ENCODE measurements around the gene BRI3. TPM values are rescaled to one million over a fixed set of nuclear protein-coding genes. Genes with fewer than 3 reads are reported as not detected.

The BRI3 gene
- total RNA-seq, 2 experiments from 2014 or later: 44.9 to 47.6 TPM

GRCh38 chr7:98276241-98276761, 5.2 kb upstream of the BRI3 start:
- ATAC-seq (no peak), DNase-seq (no peak)
- CTCF ChIA-PET: no interaction called here
- no peak overlapping the region for H3K4me3 Mint-ChIP-seq
- TF ChIP-seq, protein P1, sequence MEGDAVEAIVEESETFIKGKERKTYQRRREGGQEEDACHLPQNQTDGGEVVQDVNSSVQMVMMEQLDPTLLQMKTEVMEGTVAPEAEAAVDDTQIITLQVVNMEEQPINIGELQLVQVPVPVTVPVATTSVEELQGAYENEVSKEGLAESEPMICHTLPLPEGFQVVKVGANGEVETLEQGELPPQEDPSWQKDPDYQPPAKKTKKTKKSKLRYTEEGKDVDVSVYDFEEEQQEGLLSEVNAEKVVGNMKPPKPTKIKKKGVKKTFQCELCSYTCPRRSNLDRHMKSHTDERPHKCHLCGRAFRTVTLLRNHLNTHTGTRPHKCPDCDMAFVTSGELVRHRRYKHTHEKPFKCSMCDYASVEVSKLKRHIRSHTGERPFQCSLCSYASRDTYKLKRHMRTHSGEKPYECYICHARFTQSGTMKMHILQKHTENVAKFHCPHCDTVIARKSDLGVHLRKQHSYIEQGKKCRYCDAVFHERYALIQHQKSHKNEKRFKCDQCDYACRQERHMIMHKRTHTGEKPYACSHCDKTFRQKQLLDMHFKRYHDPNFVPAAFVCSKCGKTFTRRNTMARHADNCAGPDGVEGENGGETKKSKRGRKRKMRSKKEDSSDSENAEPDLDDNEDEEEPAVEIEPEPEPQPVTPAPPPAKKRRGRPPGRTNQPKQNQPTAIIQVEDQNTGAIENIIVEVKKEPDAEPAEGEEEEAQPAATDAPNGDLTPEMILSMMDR (IDR thresholded peaks at IDR 0.05): no peak
- no peaks in the 10 kb centered on the region for H3K36me3 Mint-ChIP-seq (ENCODE audit: low read depth)
- peaks cover 2% of the 10 kb centered on the region for H3K4me1 Mint-ChIP-seq (ENCODE audit: low read depth)
- H3K27ac Mint-ChIP-seq: no peak overlapping the region
- no peaks in the 10 kb centered on the region for H3K9me3 Mint-ChIP-seq
- intact Hi-C loops (cut with micrococcal nuclease): no loop called here
- POLR2A ChIA-PET: no interaction called here
- no peaks in the 10 kb centered on the region for H3K27me3 Mint-ChIP-seq

DNA sequence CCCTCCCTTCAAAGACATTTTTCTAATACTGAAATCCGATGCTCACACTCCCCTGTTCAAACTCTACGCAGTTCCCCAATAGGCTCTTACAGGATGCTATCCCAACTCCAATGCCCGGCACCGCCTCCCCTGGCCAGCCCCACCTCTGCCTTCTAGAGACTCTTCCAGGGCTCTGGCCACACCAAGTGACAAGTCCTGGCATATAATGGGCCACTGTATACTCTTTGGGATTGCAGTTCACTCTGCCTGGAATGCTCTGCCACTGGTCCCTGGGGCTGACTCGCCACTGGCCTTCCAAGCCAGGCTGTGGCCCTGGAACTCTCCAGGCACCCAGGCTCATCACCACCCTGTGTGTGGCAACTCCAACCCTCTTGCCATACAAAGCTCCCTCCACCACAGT, 3.1 kb upstream of the BRI3 start:
- TF ChIP-seq, protein P1 (IDR thresholded peaks at IDR 0.05): no peak
- Mint-ChIP-seq H3K27ac (no peak overlapping the region), H3K27me3 (no peaks in the 10 kb centered on the region), H3K36me3 (ENCODE audit: low read depth) (peaks cover 8% of the 10 kb centered on the region), H3K4me1 (ENCODE audit: low read depth) (peaks cover 12% of the 10 kb centered on the region), H3K9me3 (no peaks in the 10 kb centered on the region), H3K4me3 (no peak overlapping the region)
- no peak for ATAC-seq
- intact Hi-C loops (cut with micrococcal nuclease): no loop called here
- ChIA-PET CTCF (interaction anchor here (0.8 kb wide), 1 partner anchor 191 kb away, joined by 4 read pairs; no protein-coding TSS in a partner anchor), POLR2A (interaction anchor here (0.8 to 0.9 kb wide), 2 partner anchors 14 to 654 kb away, joined by 3 read pairs; no protein-coding TSS in a partner anchor)
- no peak for DNase-seq

DNA sequence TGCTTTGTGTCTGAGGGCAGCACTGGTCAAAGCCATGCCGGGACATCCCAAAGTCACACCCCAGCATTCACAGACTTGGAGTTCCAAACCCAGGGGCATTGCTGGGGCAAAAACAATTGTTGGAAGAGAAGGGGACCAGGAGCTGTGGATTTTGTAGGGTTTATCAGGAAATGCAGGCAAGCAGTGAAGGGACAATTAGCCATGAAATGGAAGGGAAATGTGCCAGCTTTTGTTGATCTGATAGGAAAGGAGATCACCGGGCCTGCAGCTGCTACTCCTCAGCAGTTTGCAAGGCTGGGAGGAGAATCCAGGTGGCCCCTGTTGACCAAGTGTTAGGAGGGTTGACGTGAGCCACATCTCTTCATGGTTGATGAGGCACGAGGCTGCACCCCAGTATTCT, 2.5 kb upstream of the BRI3 start:
- POLR2A ChIA-PET: interaction anchor here (0.9 kb wide), 1 partner anchor 15 kb away, joined by 3 read pairs; no protein-coding TSS in a partner anchor
- Mint-ChIP-seq H3K4me1 (ENCODE audit: low read depth) (peaks cover 16% of the 10 kb centered on the region), H3K36me3 (ENCODE audit: low read depth) (peaks cover 8% of the 10 kb centered on the region), H3K27me3 (no peaks in the 10 kb centered on the region), H3K4me3 (no peak overlapping the region), H3K9me3 (no peaks in the 10 kb centered on the region), H3K27ac (no peak overlapping the region)
- CTCF ChIA-PET: interaction anchor here (0.8 kb wide), 1 partner anchor 192 kb away, joined by 4 read pairs; no protein-coding TSS in a partner anchor
- ATAC-seq (no peak), DNase-seq (no peak)
- intact Hi-C loops (cut with micrococcal nuclease): no loop called here
- TF ChIP-seq, protein P1 (IDR thresholded peaks at IDR 0.05): no peak

GRCh38 chr7:98280296-98280695, 1.2 kb upstream of the BRI3 start:
- Mint-ChIP-seq H3K27ac (no peak overlapping the region), H3K4me3 (peak overlapping the region; percentile 74), H3K4me1 (ENCODE audit: low read depth) (peaks cover 29% of the 10 kb centered on the region), H3K36me3 (ENCODE audit: low read depth) (peaks cover 8% of the 10 kb centered on the region), H3K27me3 (no peaks in the 10 kb centered on the region), H3K9me3 (no peaks in the 10 kb centered on the region)
- ChIA-PET CTCF (interaction anchor here (0.8 to 1.5 kb wide), 3 partner anchors 9 to 78 kb away, joined by 3 to 4 read pairs (median 4); no protein-coding TSS in a partner anchor), POLR2A (interaction anchor here (1.1 kb wide), 1 partner anchor 15 kb away, joined by 3 read pairs; no protein-coding TSS in a partner anchor)
- TF ChIP-seq, protein P1 (IDR thresholded peaks at IDR 0.05): no peak
- intact Hi-C loops (cut with micrococcal nuclease): no loop called here
- DNase-seq (no peak), ATAC-seq (no peak)

DNA sequence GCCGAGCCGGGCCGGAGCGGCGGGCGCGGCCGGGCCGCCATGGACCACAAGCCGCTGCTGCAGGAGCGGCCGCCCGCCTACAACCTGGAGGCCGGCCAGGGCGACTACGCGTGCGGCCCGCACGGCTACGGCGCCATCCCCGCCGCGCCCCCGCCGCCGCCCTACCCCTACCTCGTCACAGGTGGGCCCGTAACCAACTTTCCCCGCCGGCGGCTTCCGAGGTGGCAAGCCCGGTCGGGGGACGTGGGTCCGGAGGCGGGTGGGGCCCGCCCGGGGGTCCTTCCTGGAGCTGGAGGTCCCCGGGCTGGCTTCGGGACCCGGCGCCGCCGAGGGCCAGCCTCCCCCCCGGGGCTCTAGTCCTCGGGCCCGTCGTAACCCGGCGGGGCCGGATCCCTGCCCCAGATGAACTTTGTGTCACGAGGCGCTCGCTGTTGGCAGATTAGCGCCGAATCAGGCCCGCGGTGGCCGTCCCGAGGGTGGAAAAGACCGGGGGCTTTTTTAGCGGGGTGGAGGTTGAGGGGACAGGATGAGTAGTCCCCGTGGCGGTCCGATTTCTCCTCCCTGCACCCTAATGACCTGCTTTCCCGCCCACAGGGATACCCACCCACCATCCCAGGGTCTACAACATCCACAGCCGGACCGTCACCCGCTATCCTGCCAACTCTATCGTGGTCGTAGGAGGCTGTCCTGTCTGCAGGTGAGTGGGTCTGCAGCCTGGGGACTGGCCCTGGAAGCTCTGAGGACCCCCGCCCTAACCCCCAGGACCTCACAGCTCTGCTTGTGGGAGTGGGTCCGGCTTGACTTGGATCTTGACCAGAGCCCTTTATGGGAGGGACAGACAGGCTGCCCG, 496 bp downstream of the BRI3 start:
- peak overlapping the region; percentile 73 for H3K27ac Mint-ChIP-seq
- no peaks in the 10 kb centered on the region for H3K27me3 Mint-ChIP-seq
- DNase-seq (peak; percentile 58), ATAC-seq (peak; percentile 32)
- ChIA-PET POLR2A (interaction anchor here (2.0 kb wide), 1 partner anchor 31 kb away, joined by 7 read pairs; no protein-coding TSS in a partner anchor), CTCF (no interaction called here)
- intact Hi-C loops (cut with micrococcal nuclease): no loop called here
- H3K4me3 Mint-ChIP-seq: peak overlapping the region; percentile 79
- no peaks in the 10 kb centered on the region for H3K9me3 Mint-ChIP-seq
- peaks cover 31% of the 10 kb centered on the region for H3K4me1 Mint-ChIP-seq (ENCODE audit: low read depth)
- H3K36me3 Mint-ChIP-seq (ENCODE audit: low read depth): peaks cover 8% of the 10 kb centered on the region
- TF ChIP-seq, protein P1 (IDR thresholded peaks at IDR 0.05): no peak

Measured in activated CD8-positive, alpha-beta T cell treated with anti-CD3 and anti-CD28 coated beads for 36 hours (primary cell).